ENCODE data around the gene RAB11FIP3.

- TF ChIP-seq CTCF (IDR thresholded peaks at IDR 0.05): no peak
- no peak for TF ChIP-seq POLR2AphosphoS5 (IDR thresholded peaks at IDR 0.05)
- no peak for TF ChIP-seq POLR2A (IDR thresholded peaks at IDR 0.05)
Measured at GRCh38 chr16:470418-470817, 45.0 kb downstream of the RAB11FIP3 start.

Measured in stomach (tissue), 4 donors.